Right lobe of liver (tissue), 6 donors: Measurements from ENCODE around the gene TARS1. TPM values are rescaled to one million over a fixed set of nuclear protein-coding genes. Genes with fewer than 3 reads are reported as not detected.
A peak's percentile ranks its signal among the peaks of the same experiment; 100 is the strongest.

Experiments used
- ATAC-seq, 4 donors: fragments of 200-7000 bp; cut with Tn5 transposase; one replicate each; pipeline ENCODE4 v1.9.1; 2020; ENCODE audit warnings: mild to moderate bottlenecking in 4 of 4, moderate library complexity in 4 of 4
- DNase-seq, 3 donors: peaks; one replicate each; pipeline ENCODE4 v3.0.0-alpha.2; 2020
- H3K27ac ChIP-seq, 3 donors: fragments of 200-600 bp; one replicate each; pipeline ENCODE4 v1.8.0; 2022
- H3K27me3 ChIP-seq, 2 donors: fragments of 200-600 bp; one replicate each; pipeline ENCODE4 v1.8.0; 2022
- H3K36me3 ChIP-seq, 4 donors: fragments of 200-600 bp; sonication (generic) in 1 of 4; one replicate each; pipeline versions ENCODE4 v1.5.1 to v1.8.0; 2017 to 2022; ENCODE audit warnings: control low read depth in 1 of 4
- H3K4me1 ChIP-seq, 4 donors: fragments of 200-600 bp; sonication (generic) in 1 of 4; one replicate each; pipeline versions ENCODE4 v1.5.1 to v1.8.0; 2017 to 2022; ENCODE audit warnings: control low read depth in 1 of 4
- H3K4me3 ChIP-seq, 3 donors: fragments of 200-600 bp; one replicate each; pipeline ENCODE4 v1.8.0; 2022
- H3K9me3 ChIP-seq, 4 donors: fragments of 200-600 bp; sonication (generic) in 1 of 4; one replicate each; pipeline versions ENCODE4 v1.5.1 to v1.8.0; 2017 to 2022; ENCODE audit warnings: control low read depth in 1 of 4
- POLR2A ChIP-seq: fragments of 450-650 bp; IDR thresholded peaks from one replicate; pipeline ENCODE4 v1.6.1; 2017; ENCODE audit warnings: antibody characterized with exemption, mild to moderate bottlenecking
- WGBS: methylation state at CpG from one replicate; pipeline ENCODE4 v1.1.6; 2018; ENCODE audit warnings: low coverage, low lambda C conversion rate; ENCODE audit not compliant: insufficient coverage; ENCODE audit errors: missing lambda C conversion rate; 5-methylcytosine and 5-hydroxymethylcytosine counted together
- intact Hi-C, 2 donors: fragments of 100-400 bp; cut with DNase I; formaldehyde crosslinking; loops; one replicate each; pipeline versions ENCODE4 v1.11.2 to v1.14.1; 2022
- total RNA-seq, 6 experiments: library from RNA; depleted of rRNA in 2 of 6; stranded (reverse); fragments of >200 nt in 2 of 6; fragmentation: NEBNext Ultra II Directional in 3 of 6; extraction: Animal tissue kit (Norgen Biotek cat#: 25700) in 3 of 6; gene quantifications; one replicate each; pipeline versions ENCODE4 v1.1.0 to v1.2.4, GENCODE V29; 2016 to 2023
- TF ChIP-seq, protein P1 (sequence below), 4 donors: fragments of 200-600 bp in 3 of 4; fragments of 450-650 bp in 1 of 4; IDR thresholded peaks; one replicate each; pipeline versions ENCODE4 v1.5.1 to v1.8.0; 2016 to 2022; ENCODE audit warnings: antibody characterized with exemption in 4 of 4, mild to moderate bottlenecking in 2 of 4
- donor health status: DM: no; HTN: yes; CAD: no.
- donor health status: DM: no; HTN: no; CAD: no.
- donor health status: DM: no; HTN: no; CAD: no.
- donor health status: DM: no; HTN: yes; CAD: no.
- donor health status: DM: no; HTN: yes; CAD: no.

The TARS1 gene
- total RNA-seq, 6 experiments from 2014 or later: 43.2 to 118 (median 98.3) TPM

DNA sequence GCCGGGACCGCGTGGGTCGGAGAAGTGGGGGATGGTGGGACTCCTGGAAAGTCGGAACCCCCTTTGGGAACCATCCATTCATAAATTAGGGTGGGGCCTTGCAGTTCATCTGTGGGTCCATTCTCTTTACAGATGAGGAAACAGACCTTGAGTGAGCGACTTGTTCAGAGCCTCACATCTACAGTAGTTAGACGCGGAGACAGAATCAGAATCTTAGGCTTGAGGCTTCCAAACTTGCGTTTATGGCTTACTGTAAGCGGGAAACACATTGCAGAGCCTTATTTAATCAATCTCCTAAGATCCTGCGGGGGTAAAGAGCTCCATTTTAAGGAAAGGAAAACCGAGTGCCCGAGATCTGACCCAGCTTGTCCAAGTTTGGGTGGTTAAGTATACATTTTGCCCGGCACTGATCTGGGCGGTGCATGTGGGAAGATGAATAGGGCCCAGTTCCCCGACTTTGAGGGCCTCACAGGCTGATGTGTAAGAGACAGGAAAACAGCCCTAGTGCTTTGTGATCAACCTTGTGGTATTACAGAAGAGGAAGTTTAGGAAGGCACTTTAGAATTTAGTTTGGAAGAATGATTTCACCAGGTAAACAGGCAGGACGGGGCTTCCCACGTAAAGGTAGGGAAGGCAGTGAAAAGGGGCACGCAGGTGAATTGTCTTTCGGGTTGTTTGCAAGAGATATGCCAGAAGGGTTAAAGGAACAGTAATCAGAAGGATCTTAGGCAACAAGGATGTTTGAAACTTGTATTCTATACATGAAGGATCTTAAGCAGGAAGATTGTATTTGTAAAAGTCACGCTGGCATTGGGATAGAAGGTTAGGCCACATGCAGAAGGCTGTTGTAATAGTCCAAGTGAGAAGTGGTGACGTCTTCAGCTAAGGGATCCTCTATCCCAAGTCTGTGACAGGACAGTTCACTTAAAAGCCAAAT lies 744 bp downstream of the TARS1 start:
- DNase-seq (peak in 1 of 3 donors; percentile 23), ATAC-seq (peak in 3 of 4 donors; percentile 6 to 32 (median 27))
- peaks cover 0 to 30% (median 16%) of the 10 kb centered on the region in 4 donors for H3K4me1 ChIP-seq
- peak overlapping the region; percentile 86 to 95 (median 89) for H3K27ac ChIP-seq
- TF ChIP-seq, protein P1, sequence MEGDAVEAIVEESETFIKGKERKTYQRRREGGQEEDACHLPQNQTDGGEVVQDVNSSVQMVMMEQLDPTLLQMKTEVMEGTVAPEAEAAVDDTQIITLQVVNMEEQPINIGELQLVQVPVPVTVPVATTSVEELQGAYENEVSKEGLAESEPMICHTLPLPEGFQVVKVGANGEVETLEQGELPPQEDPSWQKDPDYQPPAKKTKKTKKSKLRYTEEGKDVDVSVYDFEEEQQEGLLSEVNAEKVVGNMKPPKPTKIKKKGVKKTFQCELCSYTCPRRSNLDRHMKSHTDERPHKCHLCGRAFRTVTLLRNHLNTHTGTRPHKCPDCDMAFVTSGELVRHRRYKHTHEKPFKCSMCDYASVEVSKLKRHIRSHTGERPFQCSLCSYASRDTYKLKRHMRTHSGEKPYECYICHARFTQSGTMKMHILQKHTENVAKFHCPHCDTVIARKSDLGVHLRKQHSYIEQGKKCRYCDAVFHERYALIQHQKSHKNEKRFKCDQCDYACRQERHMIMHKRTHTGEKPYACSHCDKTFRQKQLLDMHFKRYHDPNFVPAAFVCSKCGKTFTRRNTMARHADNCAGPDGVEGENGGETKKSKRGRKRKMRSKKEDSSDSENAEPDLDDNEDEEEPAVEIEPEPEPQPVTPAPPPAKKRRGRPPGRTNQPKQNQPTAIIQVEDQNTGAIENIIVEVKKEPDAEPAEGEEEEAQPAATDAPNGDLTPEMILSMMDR (IDR thresholded peaks at IDR 0.05): no peak
- TF ChIP-seq POLR2A: no peak
- intact Hi-C loops: no loop called here
- no peaks in the 10 kb centered on the region for H3K27me3 ChIP-seq
- no peaks in the 10 kb centered on the region for H3K9me3 ChIP-seq
- peak overlapping the region; percentile 65 to 83 (median 74) for H3K4me3 ChIP-seq
- H3K36me3 ChIP-seq: peaks cover 0 to 14% (median 5%) of the 10 kb centered on the region in 4 donors
- WGBS: under 1% methylated on average over 20 of the region's 22 CpGs

DNA sequence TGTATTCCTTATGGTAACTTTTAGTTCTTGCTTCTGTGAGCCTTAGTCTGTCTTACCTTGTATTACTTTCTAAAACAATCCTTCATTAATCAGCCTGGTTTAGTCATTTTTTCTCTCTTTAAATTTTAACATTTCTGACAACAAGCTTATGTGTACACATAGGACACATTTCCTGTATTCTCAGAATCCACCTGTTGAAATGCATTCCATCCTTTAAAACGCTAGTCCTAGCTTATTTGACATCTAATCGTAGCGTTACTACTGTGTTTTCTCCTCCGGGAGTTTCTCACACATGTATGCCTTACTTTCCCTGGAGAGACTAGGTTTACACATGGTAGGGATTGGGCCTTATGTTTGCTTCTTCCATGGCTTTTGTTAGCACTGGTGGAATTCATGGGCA lies 3.8 kb downstream of the TARS1 start:
- Histone ChIP-seq H3K27me3 (no peaks in the 10 kb centered on the region), H3K9me3 (no peaks in the 10 kb centered on the region), H3K36me3 (peaks cover 0 to 31% (median 12%) of the 10 kb centered on the region in 4 donors), H3K27ac (no peak overlapping the region), H3K4me3 (no peak overlapping the region), H3K4me1 (peaks cover 0 to 33% (median 17%) of the 10 kb centered on the region in 4 donors)
- TF ChIP-seq, protein P1 (IDR thresholded peaks at IDR 0.05): no peak
- TF ChIP-seq POLR2A: no peak
- ATAC-seq: no peak
- WGBS: 58% methylated on average over 4 of the region's 4 CpGs
- DNase-seq: no peak
- intact Hi-C loops: no loop called here

DNA sequence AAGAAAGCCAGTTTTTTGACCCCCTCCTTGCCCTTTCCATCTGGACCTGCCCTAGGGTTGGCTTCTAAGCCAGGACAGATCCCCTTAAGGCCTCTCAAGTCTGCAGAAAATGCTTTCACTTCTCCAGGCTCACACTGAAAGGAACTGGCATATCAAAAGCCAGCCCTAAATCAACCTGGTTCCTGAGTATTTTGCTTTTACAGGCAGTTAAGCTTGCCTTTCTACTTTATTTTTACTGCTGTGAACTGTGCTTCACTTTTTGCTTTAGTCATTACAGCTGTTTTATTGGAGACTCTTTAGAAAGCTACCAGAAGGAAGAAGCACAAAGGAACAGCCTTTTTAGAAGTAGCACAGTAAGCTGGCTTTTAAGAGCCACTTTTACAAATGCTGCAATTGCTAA lies 5.0 kb downstream of the TARS1 start:
- Histone ChIP-seq H3K36me3 (peaks cover 0 to 43% (median 14%) of the 10 kb centered on the region in 4 donors), H3K27ac (no peak overlapping the region), H3K4me3 (no peak overlapping the region), H3K9me3 (no peaks in the 10 kb centered on the region), H3K27me3 (no peaks in the 10 kb centered on the region), H3K4me1 (peaks cover 0 to 31% (median 17%) of the 10 kb centered on the region in 4 donors)
- DNase-seq: no peak
- intact Hi-C loops: no loop called here
- no peak for ATAC-seq
- TF ChIP-seq, protein P1 (IDR thresholded peaks at IDR 0.05): no peak
- no peak for TF ChIP-seq POLR2A

DNA sequence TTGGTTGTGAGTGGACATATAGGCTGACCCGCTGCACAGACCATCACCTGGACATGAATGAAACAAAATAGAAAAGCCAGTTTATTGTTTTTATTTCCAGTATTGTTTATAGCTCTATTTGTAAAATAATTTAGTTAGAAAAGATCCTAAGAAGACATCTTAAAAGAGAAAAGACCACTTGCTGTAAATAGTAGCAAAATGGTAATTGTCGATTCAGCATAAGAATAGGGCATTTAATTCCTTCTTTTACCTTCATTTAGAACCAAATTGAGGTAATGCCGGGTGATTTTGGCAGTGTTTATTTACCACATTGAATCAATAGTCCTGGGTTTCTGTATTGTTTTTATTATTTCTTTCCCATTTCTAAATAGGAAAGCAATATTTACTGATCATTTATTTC lies 7.4 kb downstream of the TARS1 start:
- intact Hi-C loops: no loop called here
- no peak overlapping the region for H3K27ac ChIP-seq
- 65% methylated on average over 3 of the region's 3 CpGs for WGBS
- no peak overlapping the region for H3K4me3 ChIP-seq
- DNase-seq (no peak), ATAC-seq (no peak)
- peaks cover 0 to 45% (median 19%) of the 10 kb centered on the region in 4 donors for H3K36me3 ChIP-seq
- no peaks in the 10 kb centered on the region for H3K27me3 ChIP-seq
- no peaks in the 10 kb centered on the region for H3K9me3 ChIP-seq
- TF ChIP-seq, protein P1 (IDR thresholded peaks at IDR 0.05): no peak
- no peak for TF ChIP-seq POLR2A
- H3K4me1 ChIP-seq: peaks cover 0 to 21% (median 9%) of the 10 kb centered on the region in 4 donors
